ENCODE data around the gene SCYGR5.
"Not testable (repeated sequence)": the region's sequence is repeated elsewhere in the genome, so short reads cannot be mapped to it uniquely, and the experiment has no call there.

SCYGR5 gene

DNA sequence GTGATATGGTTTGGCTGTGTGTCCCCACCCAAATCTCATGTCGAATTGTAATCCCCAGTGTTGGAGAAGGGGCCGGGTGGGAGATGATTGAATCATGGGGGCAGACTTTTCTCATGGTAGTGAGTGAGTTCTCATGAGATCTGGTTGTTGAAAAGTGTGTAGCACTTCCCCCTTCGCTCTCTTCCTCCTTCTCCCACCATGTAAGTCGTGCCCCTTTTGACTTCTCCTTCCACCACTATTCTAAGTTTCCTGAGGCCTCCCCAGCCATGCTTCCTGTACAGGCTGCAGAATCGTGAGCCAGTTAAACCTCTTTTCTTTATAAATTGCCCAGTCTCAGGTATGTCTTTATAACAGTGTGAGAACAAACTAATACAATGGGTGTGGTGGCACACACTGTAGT is 7.0 kb downstream of the SCYGR5 start:
- DNase-seq (ENCODE audit: low read depth, low spot score): not testable (repeated sequence)

DNA sequence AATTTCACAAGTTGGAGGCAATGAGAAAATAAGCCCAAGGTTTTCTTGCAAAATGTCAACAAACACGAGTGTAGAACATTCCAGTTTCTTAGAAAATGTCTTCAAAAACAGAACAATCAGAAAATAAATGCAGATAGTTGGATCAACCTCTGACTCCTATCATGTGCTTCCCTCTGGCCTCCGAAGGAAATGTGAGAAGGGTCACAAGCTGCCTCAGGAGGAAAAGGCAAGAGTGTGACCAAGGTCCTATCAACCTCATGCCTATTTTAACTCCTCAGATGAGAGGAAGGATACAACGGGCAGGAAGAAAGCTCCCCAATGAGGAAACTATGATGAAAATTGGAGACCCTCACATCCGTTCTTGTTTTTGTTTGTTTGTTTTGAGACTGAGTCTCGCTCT is 7.9 kb downstream of the SCYGR5 start:
- no peak for DNase-seq (ENCODE audit: low read depth, low spot score)

- DNase-seq (ENCODE audit: low read depth, low spot score): no peak
Observed at GRCh38 chr2:227677928-227678327, 11.3 kb downstream of the SCYGR5 start.

DNA sequence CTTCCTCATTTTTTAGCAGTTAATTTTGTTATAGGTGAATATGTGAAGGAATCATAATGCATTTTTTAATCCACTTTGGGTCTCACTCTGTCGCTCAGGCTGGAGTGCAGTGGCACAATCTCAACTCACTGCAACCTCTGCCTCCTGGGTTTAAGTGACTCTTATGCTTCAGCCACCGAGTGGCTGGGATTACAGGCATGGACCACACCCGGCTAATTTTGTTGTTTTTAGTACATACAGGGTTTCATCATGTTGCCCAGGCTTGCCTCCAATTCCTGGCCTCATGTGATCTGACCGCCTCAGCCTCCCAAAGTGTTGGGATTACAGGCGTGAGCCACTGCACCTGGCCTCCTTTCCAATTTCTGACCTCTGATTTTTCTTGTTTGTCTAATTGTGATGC is 17.7 kb downstream of the SCYGR5 start:
- no peak for DNase-seq (ENCODE audit: low read depth, low spot score)

DNA sequence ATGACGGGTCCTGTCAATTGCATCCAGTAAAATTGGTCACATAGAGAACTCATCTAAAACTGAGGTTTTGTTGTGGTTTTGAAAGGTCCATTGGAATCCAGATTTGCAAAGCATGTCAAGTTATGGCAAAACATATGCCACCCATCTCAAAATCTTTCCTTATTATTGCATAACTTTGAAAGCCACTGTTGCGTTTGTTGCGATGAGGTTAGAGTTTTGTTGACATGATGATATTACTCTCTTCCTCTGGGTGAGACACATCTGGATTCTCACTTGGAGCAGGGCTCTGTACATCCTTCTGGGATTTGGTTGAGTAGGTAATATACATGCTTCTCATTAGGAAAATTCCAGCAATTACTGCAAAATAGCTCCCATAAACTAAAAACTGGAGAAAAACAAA is 20.6 kb downstream of the SCYGR5 start:
- DNase-seq (ENCODE audit: low read depth, low spot score): no peak

DNA sequence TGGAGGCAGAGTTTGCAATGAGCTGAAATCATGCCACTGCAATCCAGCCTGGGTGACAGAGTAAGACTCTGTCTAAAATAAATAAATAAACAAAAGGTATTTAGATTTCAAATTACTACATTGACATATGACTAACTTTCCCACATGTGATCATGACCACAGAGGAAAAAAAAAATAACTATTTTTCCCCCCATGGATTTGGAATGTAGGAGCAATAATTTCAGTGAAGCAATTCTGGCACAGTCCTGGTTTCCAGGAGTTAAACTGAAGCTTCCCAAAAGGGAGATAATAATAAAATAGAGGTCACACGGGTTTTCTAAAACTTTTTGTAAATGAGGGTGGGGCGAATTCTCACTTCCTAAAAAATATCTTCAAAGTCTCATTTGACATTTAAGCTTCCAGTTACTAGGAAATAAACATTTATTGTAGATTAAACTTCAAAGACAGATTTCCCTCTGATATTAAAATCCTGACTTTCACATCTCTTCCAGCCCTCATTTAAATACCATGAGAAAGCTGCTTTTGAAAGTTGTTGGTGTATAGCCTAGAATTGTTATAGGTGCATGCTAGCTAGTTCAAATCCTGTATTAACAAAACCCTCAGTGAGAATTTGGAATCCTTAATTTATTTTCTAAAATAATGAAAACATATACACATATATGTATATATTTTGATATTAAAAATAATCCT is 30.5 kb downstream of the SCYGR5 start:
- DNase-seq (ENCODE audit: low read depth, low spot score): no peak

DNA sequence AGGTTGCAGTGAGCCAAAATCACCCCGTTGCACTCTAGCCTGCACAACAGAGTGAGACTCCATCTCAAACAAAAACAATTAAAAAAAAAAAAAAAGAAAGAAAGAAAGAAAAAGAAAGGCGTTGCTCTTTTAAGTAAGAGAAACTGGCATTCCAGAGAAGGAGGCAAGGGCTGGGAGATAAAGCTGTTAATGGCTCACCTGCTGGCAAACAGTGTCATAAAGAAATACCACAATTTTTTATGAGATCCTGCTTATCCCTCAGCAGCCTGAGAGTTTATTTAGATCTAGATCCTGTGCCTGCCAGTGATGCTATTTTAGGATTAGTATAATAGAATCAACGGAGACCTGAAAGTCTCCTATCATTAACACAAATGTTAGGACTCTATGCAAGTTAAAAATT is 35.0 kb downstream of the SCYGR5 start:
- no peak for DNase-seq (ENCODE audit: low read depth, low spot score)

GRCh38 chr2:227703280-227703732 is 36.7 kb downstream of the SCYGR5 start:
- no peak for DNase-seq (ENCODE audit: low read depth, low spot score)

DNA sequence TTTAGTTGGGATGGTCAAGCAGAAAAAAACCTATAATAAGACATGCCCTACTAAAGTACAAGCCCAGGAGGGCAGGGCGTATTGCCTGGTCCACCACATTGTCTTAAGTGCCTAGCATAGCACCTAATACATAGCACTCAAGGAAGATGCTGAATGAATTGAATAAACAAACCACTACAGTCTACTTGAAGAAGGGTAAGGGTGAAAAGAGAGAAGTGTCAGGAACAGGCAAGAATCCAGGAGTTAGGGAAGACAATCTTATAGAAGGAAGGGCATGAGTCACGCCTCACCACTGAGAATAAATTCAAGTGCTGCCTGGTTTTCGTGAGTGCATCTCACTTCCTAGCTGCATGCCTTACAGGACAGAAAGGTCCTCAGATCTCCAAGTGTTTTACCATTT is 37.4 kb downstream of the SCYGR5 start:
- DNase-seq (ENCODE audit: low read depth, low spot score): no peak

DNA sequence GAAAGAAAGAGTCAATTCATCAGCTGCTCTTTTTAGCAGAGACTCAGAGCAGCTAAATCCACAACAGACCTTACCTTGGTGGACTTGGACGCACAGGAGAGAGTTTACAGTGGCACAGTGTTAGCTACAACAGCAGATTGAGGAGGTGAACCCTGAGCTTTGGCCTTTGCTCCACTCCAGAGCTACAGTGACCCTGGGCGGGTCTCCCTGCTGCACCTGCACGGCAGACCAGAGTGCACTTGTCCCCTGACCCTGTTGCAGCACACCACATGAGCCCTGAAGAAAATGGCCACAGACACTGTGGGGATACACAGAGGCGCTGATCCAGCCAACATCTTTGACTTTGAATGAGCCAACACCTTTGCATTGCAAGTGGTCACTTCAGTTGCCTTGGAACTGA is 40.3 kb downstream of the SCYGR5 start:
- DNase-seq (ENCODE audit: low read depth, low spot score): no peak

GRCh38 chr2:227707390-227707789 is 40.8 kb downstream of the SCYGR5 start:
- DNase-seq (ENCODE audit: low read depth, low spot score): no peak

DNA sequence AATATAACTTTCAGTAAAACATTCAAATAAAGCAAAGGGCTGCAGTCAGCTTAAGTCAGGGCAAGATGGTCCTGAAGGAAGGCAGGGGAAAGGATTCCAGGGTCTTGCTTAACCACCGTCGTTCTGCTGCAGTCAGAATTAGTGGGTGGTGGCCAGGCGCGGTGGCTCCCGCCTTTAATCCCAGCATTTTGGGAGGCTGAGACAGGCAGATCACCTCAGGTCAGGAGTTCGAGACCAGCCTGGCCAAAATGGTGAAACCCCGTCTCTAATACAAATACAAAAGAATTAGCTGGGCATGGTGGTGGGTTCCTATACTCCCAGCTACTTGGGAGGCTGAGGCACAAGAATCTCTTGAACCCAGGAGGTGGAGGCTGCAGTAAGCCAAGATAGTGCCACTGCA is 44.4 kb downstream of the SCYGR5 start:
- DNase-seq (ENCODE audit: low read depth, low spot score): no peak

DNA sequence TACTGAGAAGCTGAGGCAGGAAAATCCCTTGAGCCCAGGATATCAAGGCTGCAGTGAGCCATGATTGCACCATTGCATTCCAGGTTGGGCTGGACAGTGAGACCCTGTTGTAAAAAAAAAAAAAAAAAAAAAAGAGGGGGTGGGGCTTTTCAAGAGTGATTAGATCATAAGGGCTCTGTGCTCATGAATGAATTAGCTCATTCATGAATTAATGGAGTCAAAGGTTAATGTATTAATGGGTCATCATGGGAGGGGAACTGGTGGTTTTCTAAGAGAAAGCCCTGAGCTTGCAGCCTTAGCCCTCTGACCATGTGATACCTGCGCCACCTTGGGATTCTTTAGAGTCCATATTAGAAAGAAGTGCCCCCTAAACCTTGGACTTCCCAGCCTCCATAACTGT is 46.7 kb downstream of the SCYGR5 start:
- no peak for DNase-seq (ENCODE audit: low read depth, low spot score)

DNA sequence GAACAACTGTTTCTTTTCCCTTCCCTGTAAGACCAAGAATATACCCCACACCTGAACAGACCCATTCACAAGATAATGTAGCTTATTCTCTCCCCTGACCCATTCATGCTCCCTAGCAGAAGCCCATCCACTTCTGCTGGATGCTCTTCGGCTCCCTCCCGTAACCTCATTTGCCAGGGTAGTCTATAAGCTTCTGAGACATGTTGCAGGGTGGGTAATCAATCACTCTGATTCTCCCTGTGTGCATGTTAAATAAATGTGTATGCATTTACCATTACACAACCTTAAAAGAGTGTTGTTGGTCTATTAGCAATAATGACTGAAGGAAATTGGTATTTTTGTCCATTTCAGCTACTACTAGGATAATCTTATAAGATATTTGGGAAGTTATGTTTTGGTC is 49.9 kb downstream of the SCYGR5 start:
- DNase-seq (ENCODE audit: low read depth, low spot score): no peak

Measured in brain pericyte (primary cell).